ENCODE results near the gene MKKS. TPM values are rescaled to one million over a fixed set of nuclear protein-coding genes. Genes with fewer than 3 reads are reported as not detected.

MKKS gene
- total and polyA plus RNA-seq, 2 of the 13 experiments (the other 11 are each of a cell fraction or from before 2014, with no cell fraction given) = 26.7 to 34.5 TPM

GRCh38 chr20:10461495-10461894 lies 27.5 kb upstream of the MKKS start (continued):
- no peak for TF ChIP-seq ZNF710 (CRISPR knock-in tag; IDR thresholded peaks at IDR 0.05; ENCODE audit: borderline replicate concordance)
- no peak for TF ChIP-seq ZNF550 (CRISPR knock-in tag; IDR thresholded peaks at IDR 0.05; ENCODE audit: borderline replicate concordance)
- TF ChIP-seq ATF2 (CRISPR knock-in tag; IDR thresholded peaks at IDR 0.05) = no peak

- 0 out of 2 replicates have a peak, but pooled peaks have one; percentile 22 for TF ChIP-seq SMYD3 (CRISPR knock-in tag; IDR thresholded peaks at IDR 0.05)
- no peak for TF ChIP-seq SRSF1 (optimal IDR thresholded peaks at IDR 0.05; ENCODE audit: low read depth, low read length)
- no peak for TF ChIP-seq CBX1 (IDR thresholded peaks at IDR 0.05; ENCODE audit: low read depth)
- no peak for TF ChIP-seq KLF9 (CRISPR knock-in tag; IDR thresholded peaks at IDR 0.05; ENCODE audit: low read depth)
- no peak for TF ChIP-seq ZBTB42 (CRISPR knock-in tag; IDR thresholded peaks at IDR 0.05)
- no peak for TF ChIP-seq SOX5 (CRISPR knock-in tag; IDR thresholded peaks at IDR 0.05; ENCODE audit: borderline replicate concordance)
- TF ChIP-seq YEATS4 (CRISPR knock-in tag; IDR thresholded peaks at IDR 0.05; ENCODE audit: borderline replicate concordance) = no peak
- no peak for TF ChIP-seq FOXK2 (IDR thresholded peaks at IDR 0.05)
- no peak for TF ChIP-seq NFIC (IDR thresholded peaks at IDR 0.05; ENCODE audit: low read length)
- FAIRE-seq = no peak
- intact Hi-C loops (cut with micrococcal nuclease; ENCODE audit: unreplicated experiment) (loop anchor here (5.0 kb wide), 1 partner anchor 38 kb away; no protein-coding TSS in a partner anchor), in situ Hi-C loops (cut with HindIII; ENCODE audit: extremely low pct_ligation_motif_present, low pct_unique_long_range_greater_than_20kb) (no loop called here)
- no peak for DNase-seq (ENCODE audit: low spot score)
- Histone ChIP-seq H3K4me2 (ENCODE audit: low read depth, low read length) (no peak overlapping the region), H3K4me3 (replicated peaks in 1 of 3; ENCODE audit: insufficient read depth in 1 of 3, low read depth in 2 of 3, low read length in 3 of 3) (no peak overlapping the region), H3K9me3 (ENCODE audit: low read length) (no peaks in the 10 kb centered on the region), H3K27ac (ENCODE audit: extremely low read length, insufficient read depth, low read length) (no peak overlapping the region), H3K27me3 (ENCODE audit: control insufficient read depth in 1 of 2, insufficient read depth in 2 of 2, low read length in 2 of 2) (no peaks in the 10 kb centered on the region), H2AFZ (ENCODE audit: low read length) (no peak overlapping the region), H3K36me3 (replicated peaks in 1 of 2; ENCODE audit: control insufficient read depth in 1 of 2, insufficient read depth in 2 of 2, low read length in 2 of 2) (no peaks in the 10 kb centered on the region), H4K20me1 (ENCODE audit: insufficient read depth, low read length) (no peaks in the 10 kb centered on the region), H3K4me1 (ENCODE audit: insufficient read depth, low read length) (no peaks in the 10 kb centered on the region; the same call in 1 of the 2 replicates), H3K79me2 (ENCODE audit: insufficient read depth, low read length) (peaks cover 24% of the 10 kb centered on the region), H3K9ac (ENCODE audit: insufficient read depth, low read depth, low read length) (no peak overlapping the region)
- BruUV-seq (replicated peaks) = no TSS peak
- ATAC-seq = peak; percentile 46; the same call in 2 of the 3 replicates
- ChIA-PET CTCF (ENCODE audit: low intra/inter-chr PET ratio, low total read pairs) (no interaction called here), POLR2A (no interaction called here)
These were observed 20.2 kb upstream of the MKKS start for GRCh38 chr20:10454151-10454750.

All from HepG2 (cell line).